H1 (cell line): ENCODE data around the gene PRR16. TPM values are rescaled to one million over a fixed set of nuclear protein-coding genes. Genes with fewer than 3 reads are reported as not detected.
A peak's percentile ranks its signal among the peaks of the same experiment; 100 is the strongest.

Source experiments
- CREB1 ChIP-seq: IDR thresholded peaks from 2 replicates; pipeline ENCODE4 v1.6.1; 2012; ENCODE audit warnings: inconsistent platforms
- SIRT6 ChIP-seq: IDR thresholded peaks from one replicate; pipeline ENCODE4 v1.7.1; 2012; ENCODE audit warnings: low read length, inconsistent platforms
- TAF1 ChIP-seq: IDR thresholded peaks from 2 replicates; pipeline ENCODE4 v1.6.1; 2011; ENCODE audit warnings: mild to moderate bottlenecking, low read depth, low read length
- TAF7 ChIP-seq: optimal IDR thresholded peaks from 2 replicates; pipeline ENCODE3; 2011; ENCODE audit warnings: low read depth, mild to moderate bottlenecking, inconsistent platforms, low read length, moderate library complexity, borderline replicate concordance
- polyA plus RNA-seq, 7 experiments: library from polyadenylated mRNA; depleted of rRNA in 3 of 7; stranded (reverse) in 5 of 7; unstranded in 2 of 7; fragments of >200 nt in 5 of 7; fragments of 200-250 nt in 2 of 7; gene quantifications; 1 replicate in 5 of 7; 2 replicates in 1 of 7; 4 replicates in 1 of 7; pipeline versions ENCODE4 v1.2.1 to v1.2.3, GENCODE V29; 2011 to 2013; ENCODE audit warnings: missing spikeins in 2 of 7, mixed read lengths in 2 of 7
- total RNA-seq: library from RNA; stranded (reverse); fragmentation: NEBNext Ultra II Directional; extraction: Animal tissue kit (Norgen Biotek cat#: 25700); gene quantifications from 2 replicates; pipeline ENCODE4 v1.2.1, GENCODE V29; 2021
- TF ChIP-seq, protein P1 (sequence below): fragments of 300-600 bp; sonication (generic); IDR thresholded peaks from 2 replicates; pipeline ENCODE4 v1.7.1; 2012; ENCODE audit warnings: low read length, moderate library complexity, mild to moderate bottlenecking, inconsistent platforms; ENCODE audit not compliant: insufficient replicate concordance

Gene PRR16
- total and polyA plus RNA-seq, 2 of the 8 experiments (the other 6 are each of a cell fraction or from before 2014, with no cell fraction given) = 0.73 to 1.6 TPM

GRCh38 chr5:120465436-120465961 is 1.4 kb downstream of the PRR16 start (continued):
- TF ChIP-seq, protein P1, sequence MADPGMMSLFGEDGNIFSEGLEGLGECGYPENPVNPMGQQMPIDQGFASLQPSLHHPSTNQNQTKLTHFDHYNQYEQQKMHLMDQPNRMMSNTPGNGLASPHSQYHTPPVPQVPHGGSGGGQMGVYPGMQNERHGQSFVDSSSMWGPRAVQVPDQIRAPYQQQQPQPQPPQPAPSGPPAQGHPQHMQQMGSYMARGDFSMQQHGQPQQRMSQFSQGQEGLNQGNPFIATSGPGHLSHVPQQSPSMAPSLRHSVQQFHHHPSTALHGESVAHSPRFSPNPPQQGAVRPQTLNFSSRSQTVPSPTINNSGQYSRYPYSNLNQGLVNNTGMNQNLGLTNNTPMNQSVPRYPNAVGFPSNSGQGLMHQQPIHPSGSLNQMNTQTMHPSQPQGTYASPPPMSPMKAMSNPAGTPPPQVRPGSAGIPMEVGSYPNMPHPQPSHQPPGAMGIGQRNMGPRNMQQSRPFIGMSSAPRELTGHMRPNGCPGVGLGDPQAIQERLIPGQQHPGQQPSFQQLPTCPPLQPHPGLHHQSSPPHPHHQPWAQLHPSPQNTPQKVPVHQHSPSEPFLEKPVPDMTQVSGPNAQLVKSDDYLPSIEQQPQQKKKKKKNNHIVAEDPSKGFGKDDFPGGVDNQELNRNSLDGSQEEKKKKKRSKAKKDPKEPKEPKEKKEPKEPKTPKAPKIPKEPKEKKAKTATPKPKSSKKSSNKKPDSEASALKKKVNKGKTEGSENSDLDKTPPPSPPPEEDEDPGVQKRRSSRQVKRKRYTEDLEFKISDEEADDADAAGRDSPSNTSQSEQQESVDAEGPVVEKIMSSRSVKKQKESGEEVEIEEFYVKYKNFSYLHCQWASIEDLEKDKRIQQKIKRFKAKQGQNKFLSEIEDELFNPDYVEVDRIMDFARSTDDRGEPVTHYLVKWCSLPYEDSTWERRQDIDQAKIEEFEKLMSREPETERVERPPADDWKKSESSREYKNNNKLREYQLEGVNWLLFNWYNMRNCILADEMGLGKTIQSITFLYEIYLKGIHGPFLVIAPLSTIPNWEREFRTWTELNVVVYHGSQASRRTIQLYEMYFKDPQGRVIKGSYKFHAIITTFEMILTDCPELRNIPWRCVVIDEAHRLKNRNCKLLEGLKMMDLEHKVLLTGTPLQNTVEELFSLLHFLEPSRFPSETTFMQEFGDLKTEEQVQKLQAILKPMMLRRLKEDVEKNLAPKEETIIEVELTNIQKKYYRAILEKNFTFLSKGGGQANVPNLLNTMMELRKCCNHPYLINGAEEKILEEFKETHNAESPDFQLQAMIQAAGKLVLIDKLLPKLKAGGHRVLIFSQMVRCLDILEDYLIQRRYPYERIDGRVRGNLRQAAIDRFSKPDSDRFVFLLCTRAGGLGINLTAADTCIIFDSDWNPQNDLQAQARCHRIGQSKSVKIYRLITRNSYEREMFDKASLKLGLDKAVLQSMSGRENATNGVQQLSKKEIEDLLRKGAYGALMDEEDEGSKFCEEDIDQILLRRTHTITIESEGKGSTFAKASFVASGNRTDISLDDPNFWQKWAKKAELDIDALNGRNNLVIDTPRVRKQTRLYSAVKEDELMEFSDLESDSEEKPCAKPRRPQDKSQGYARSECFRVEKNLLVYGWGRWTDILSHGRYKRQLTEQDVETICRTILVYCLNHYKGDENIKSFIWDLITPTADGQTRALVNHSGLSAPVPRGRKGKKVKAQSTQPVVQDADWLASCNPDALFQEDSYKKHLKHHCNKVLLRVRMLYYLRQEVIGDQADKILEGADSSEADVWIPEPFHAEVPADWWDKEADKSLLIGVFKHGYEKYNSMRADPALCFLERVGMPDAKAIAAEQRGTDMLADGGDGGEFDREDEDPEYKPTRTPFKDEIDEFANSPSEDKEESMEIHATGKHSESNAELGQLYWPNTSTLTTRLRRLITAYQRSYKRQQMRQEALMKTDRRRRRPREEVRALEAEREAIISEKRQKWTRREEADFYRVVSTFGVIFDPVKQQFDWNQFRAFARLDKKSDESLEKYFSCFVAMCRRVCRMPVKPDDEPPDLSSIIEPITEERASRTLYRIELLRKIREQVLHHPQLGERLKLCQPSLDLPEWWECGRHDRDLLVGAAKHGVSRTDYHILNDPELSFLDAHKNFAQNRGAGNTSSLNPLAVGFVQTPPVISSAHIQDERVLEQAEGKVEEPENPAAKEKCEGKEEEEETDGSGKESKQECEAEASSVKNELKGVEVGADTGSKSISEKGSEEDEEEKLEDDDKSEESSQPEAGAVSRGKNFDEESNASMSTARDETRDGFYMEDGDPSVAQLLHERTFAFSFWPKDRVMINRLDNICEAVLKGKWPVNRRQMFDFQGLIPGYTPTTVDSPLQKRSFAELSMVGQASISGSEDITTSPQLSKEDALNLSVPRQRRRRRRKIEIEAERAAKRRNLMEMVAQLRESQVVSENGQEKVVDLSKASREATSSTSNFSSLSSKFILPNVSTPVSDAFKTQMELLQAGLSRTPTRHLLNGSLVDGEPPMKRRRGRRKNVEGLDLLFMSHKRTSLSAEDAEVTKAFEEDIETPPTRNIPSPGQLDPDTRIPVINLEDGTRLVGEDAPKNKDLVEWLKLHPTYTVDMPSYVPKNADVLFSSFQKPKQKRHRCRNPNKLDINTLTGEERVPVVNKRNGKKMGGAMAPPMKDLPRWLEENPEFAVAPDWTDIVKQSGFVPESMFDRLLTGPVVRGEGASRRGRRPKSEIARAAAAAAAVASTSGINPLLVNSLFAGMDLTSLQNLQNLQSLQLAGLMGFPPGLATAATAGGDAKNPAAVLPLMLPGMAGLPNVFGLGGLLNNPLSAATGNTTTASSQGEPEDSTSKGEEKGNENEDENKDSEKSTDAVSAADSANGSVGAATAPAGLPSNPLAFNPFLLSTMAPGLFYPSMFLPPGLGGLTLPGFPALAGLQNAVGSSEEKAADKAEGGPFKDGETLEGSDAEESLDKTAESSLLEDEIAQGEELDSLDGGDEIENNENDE = no peak
- TF ChIP-seq TAF1 = peak; percentile 51; the same call in 1 of the 2 replicates
- TF ChIP-seq CREB1 = peak; percentile 54; the same call in 1 of the 2 replicates
- no peak for TF ChIP-seq SIRT6
- TF ChIP-seq TAF7 = no peak
